ENCODE measurements around the gene LRRTM4.

Gene LRRTM4

DNA sequence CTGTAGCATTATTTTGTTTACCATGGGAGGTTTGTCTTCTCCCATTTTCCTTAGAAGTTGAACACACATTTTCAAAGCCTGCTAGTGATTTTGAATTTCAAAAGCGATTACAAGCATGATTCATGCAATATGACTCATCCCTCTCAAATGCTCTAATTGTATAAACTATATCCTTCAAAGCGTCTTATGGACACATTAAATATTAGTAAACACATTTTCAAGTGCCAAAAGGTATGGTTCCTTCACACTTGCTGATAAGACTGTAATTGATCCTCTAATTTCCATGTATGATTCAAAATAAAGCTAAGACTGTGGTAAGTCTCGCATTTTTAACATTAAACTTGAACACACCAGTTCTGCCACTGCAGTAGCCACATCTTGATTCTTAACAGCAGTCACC is 512.9 kb downstream of the LRRTM4 start:
- TF ChIP-seq PPARA (CRISPR knock-in tag; IDR thresholded peaks at IDR 0.05; ENCODE audit: borderline replicate concordance) (no peak), ISL1 (CRISPR knock-in tag; IDR thresholded peaks at IDR 0.05) (peak; percentile 41; the same call in 1 of the 2 replicates), ESRRG (CRISPR knock-in tag; IDR thresholded peaks at IDR 0.05) (no peak)
- no peak for ATAC-seq

DNA sequence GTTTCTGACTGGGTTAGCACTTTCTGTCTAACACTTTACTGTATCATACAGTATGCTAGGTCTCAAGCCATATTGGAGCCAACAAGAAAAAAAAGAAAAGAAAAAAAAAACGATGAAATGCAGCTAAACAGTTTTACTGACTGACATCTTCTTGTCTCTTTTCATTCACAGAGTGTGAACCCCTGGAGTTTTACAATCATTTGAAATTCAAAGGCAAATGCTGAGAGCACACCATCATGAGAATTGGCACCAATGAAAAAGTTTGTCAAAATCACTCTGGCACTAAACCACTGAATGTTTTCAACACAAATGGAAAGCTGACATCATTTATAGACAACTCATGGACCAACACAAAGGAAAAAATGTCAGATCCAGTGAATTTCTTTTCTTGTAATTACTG is 513.3 kb downstream of the LRRTM4 start:
- TF ChIP-seq, protein P1, sequence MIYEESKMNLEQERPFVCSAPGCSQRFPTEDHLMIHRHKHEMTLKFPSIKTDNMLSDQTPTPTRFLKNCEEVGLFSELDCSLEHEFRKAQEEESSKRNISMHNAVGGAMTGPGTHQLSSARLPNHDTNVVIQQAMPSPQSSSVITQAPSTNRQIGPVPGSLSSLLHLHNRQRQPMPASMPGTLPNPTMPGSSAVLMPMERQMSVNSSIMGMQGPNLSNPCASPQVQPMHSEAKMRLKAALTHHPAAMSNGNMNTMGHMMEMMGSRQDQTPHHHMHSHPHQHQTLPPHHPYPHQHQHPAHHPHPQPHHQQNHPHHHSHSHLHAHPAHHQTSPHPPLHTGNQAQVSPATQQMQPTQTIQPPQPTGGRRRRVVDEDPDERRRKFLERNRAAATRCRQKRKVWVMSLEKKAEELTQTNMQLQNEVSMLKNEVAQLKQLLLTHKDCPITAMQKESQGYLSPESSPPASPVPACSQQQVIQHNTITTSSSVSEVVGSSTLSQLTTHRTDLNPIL (CRISPR knock-in tag; IDR thresholded peaks at IDR 0.05; ENCODE audit: low read depth) = no peak
- TF ChIP-seq OSR1 (CRISPR knock-in tag; IDR thresholded peaks at IDR 0.05) (no peak), ZC3H10 (CRISPR knock-in tag; IDR thresholded peaks at IDR 0.05) (no peak), ESRRG (CRISPR knock-in tag; IDR thresholded peaks at IDR 0.05) (no peak), TOX (CRISPR knock-in tag; IDR thresholded peaks at IDR 0.05; ENCODE audit: borderline replicate concordance) (no peak)
- TF ChIP-seq, protein P2, sequence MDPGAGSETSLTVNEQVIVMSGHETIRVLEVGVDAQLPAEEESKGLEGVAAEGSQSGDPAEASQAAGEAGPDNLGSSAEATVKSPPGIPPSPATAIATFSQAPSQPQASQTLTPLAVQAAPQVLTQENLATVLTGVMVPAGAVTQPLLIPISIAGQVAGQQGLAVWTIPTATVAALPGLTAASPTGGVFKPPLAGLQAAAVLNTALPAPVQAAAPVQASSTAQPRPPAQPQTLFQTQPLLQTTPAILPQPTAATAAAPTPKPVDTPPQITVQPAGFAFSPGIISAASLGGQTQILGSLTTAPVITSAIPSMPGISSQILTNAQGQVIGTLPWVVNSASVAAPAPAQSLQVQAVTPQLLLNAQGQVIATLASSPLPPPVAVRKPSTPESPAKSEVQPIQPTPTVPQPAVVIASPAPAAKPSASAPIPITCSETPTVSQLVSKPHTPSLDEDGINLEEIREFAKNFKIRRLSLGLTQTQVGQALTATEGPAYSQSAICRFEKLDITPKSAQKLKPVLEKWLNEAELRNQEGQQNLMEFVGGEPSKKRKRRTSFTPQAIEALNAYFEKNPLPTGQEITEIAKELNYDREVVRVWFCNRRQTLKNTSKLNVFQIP (CRISPR knock-in tag; IDR thresholded peaks at IDR 0.05; ENCODE audit: borderline replicate concordance, low read depth) = no peak
- no peak for ATAC-seq

DNA sequence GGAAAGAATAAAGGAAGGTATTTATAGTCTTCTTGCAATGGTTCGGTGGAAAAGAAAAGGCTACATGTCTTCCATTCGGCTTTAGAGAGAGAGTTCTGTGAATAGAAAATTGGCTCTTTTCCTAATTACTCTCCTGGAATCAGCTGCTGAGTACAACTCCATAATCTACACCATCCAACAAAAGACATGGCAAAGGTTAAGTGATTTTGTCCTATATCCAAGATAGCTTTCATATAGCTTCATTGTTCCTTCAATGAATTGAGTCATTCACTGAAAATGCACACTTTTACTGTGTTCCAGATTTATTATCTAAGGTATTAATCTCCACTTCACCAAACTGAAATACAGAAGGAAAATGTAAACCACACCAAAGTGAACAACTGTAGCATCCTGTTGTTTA is 514.5 kb downstream of the LRRTM4 start:
- no peak for TF ChIP-seq GLIS3 (CRISPR knock-in tag; IDR thresholded peaks at IDR 0.05)
- no peak for TF ChIP-seq ZNF565 (CRISPR knock-in tag; conservative IDR thresholded peaks at IDR 0.05; ENCODE audit: low read depth)
- no peak for TF ChIP-seq CSDC2 (CRISPR knock-in tag; IDR thresholded peaks at IDR 0.05)
- TF ChIP-seq TCF4 (CRISPR knock-in tag; IDR thresholded peaks at IDR 0.05; ENCODE audit: borderline replicate concordance) = no peak
- no peak for TF ChIP-seq ZNF8 (CRISPR knock-in tag; IDR thresholded peaks at IDR 0.05)
- ATAC-seq = no peak

GRCh38 chr2:77005522-77005921 is 516.7 kb downstream of the LRRTM4 start:
- no peak for ATAC-seq

DNA sequence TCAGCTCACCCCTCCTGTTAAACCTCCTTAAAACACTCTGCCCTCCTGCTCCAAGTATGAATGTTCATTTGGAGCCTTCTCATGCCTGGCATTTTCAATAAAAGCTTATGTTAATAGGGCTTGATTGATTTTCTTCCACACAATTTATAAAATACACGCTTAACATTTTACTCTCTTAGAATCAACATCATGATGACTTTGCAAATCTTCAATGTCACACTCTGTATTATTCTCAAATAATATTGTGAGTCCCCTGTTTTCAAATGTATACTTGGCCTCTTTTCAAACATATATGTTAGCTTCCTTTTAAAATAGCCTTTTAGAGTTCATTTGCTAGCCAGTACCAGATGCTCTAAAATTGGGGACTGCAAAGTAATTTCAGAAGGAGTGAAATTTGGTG is 520.3 kb downstream of the LRRTM4 start:
- TF ChIP-seq CSDC2 (CRISPR knock-in tag; IDR thresholded peaks at IDR 0.05) (no peak), TSHZ2 (CRISPR knock-in tag; IDR thresholded peaks at IDR 0.05) (no peak)
- TF ChIP-seq, protein P2 (CRISPR knock-in tag; IDR thresholded peaks at IDR 0.05; ENCODE audit: borderline replicate concordance, low read depth) = no peak
- ATAC-seq = no peak

More at GRCh38 chr2:77005522-77005921, 516.7 kb downstream of the LRRTM4 start:
- TF ChIP-seq CSDC2 (CRISPR knock-in tag; IDR thresholded peaks at IDR 0.05) (no peak), GLIS3 (CRISPR knock-in tag; IDR thresholded peaks at IDR 0.05) (no peak), RARB (CRISPR knock-in tag; IDR thresholded peaks at IDR 0.05) (no peak), TOX (CRISPR knock-in tag; IDR thresholded peaks at IDR 0.05; ENCODE audit: borderline replicate concordance) (no peak), SNAI2 (CRISPR knock-in tag; IDR thresholded peaks at IDR 0.05) (no peak), TSHZ2 (CRISPR knock-in tag; IDR thresholded peaks at IDR 0.05) (no peak), ZFP3 (CRISPR knock-in tag; IDR thresholded peaks at IDR 0.05) (no peak), ZNF8 (CRISPR knock-in tag; IDR thresholded peaks at IDR 0.05) (no peak), OSR1 (CRISPR knock-in tag; IDR thresholded peaks at IDR 0.05) (no peak), BACH2 (CRISPR knock-in tag; IDR thresholded peaks at IDR 0.05; ENCODE audit: borderline replicate concordance) (no peak)
